ENCODE measurements around the gene CXXC5. TPM values are rescaled to one million over a fixed set of nuclear protein-coding genes. Genes with fewer than 3 reads are reported as not detected.
A peak's percentile ranks its signal among the peaks of the same experiment; 100 is the strongest.

The CXXC5 gene
- total RNA-seq, 4 donors from 2014 or later: 52.3 to 81.8 (median 62.6) TPM

DNA sequence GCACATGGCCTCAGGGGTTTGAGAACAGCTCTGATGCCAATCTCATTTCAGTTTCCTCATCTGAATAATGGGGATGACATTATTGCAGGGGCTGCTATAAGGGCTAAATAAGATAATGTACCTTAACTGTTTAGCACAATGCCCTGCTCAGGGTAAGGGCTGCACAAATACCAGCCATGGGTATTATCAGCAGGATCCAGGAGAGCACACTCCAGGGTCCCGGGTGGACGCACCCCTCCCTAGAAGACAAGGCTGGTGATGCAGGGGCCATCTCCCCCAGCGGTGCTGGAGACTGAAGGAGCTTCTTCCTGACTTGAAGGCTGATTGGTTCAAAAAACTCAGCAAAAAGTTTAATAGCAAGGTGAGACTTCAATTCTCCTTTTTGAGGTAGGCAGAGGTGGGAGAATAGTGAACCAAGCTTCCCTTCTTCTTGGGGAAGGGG is 2.7 kb upstream of the CXXC5 start:
- 92 to 93% methylated on average over 3 of the region's 3 CpGs for WGBS, 2 donors
- intact Hi-C loops (cut with DNase I): no loop called here
- DNase-seq: no peak

DNA sequence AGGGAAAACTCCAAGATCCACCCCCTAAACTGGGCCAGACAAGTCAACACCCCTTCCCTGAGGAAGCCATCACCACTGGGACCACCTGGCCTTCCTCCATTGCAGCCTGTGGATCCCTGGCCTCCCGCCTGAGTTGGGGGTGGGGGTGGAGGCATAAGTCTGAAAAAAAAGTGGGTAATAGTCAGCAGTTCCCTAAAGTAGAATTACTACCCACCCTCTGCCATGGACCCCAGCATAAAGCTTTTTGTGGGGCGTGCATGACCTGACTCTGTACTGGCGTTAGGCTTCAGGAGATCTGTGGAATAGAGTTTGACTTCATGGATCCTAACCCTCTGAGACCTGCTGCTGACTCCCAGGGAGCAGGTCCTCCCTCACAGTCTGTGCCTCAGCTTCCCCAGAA is 2.0 kb upstream of the CXXC5 start:
- WGBS, 2 donors: 82 to 91% methylated on average over 2 to 3 of the region's 3 CpGs
- H3K36me3 ChIP-seq: no peaks in the 10 kb centered on the region
- H3K27ac ChIP-seq: no peak overlapping the region
- intact Hi-C loops (cut with DNase I): no loop called here
- DNase-seq: no peak
- no peak overlapping the region for H3K4me3 ChIP-seq (replicated peaks in 1 of 3)
- H3K4me1 ChIP-seq: peaks cover 32 to 47% of the 10 kb centered on the region in 2 donors
- no peaks in the 10 kb centered on the region for H3K9me3 ChIP-seq
- no peak for TF ChIP-seq POLR2A (IDR thresholded peaks at IDR 0.05)
- TF ChIP-seq, protein P1, sequence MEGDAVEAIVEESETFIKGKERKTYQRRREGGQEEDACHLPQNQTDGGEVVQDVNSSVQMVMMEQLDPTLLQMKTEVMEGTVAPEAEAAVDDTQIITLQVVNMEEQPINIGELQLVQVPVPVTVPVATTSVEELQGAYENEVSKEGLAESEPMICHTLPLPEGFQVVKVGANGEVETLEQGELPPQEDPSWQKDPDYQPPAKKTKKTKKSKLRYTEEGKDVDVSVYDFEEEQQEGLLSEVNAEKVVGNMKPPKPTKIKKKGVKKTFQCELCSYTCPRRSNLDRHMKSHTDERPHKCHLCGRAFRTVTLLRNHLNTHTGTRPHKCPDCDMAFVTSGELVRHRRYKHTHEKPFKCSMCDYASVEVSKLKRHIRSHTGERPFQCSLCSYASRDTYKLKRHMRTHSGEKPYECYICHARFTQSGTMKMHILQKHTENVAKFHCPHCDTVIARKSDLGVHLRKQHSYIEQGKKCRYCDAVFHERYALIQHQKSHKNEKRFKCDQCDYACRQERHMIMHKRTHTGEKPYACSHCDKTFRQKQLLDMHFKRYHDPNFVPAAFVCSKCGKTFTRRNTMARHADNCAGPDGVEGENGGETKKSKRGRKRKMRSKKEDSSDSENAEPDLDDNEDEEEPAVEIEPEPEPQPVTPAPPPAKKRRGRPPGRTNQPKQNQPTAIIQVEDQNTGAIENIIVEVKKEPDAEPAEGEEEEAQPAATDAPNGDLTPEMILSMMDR (IDR thresholded peaks at IDR 0.05): no peak
- no peaks in the 10 kb centered on the region for H3K27me3 ChIP-seq

More for the DNA sequence above, 2.7 kb upstream of the CXXC5 start:
- Histone ChIP-seq H3K4me3 (replicated peaks in 1 of 3) (no peak overlapping the region), H3K4me1 (peaks cover 25 to 44% of the 10 kb centered on the region in 2 donors), H3K9me3 (no peaks in the 10 kb centered on the region), H3K36me3 (no peaks in the 10 kb centered on the region), H3K27me3 (no peaks in the 10 kb centered on the region), H3K27ac (no peak overlapping the region)
- no peak for TF ChIP-seq POLR2A (IDR thresholded peaks at IDR 0.05)
- TF ChIP-seq, protein P1 (IDR thresholded peaks at IDR 0.05): no peak

DNA sequence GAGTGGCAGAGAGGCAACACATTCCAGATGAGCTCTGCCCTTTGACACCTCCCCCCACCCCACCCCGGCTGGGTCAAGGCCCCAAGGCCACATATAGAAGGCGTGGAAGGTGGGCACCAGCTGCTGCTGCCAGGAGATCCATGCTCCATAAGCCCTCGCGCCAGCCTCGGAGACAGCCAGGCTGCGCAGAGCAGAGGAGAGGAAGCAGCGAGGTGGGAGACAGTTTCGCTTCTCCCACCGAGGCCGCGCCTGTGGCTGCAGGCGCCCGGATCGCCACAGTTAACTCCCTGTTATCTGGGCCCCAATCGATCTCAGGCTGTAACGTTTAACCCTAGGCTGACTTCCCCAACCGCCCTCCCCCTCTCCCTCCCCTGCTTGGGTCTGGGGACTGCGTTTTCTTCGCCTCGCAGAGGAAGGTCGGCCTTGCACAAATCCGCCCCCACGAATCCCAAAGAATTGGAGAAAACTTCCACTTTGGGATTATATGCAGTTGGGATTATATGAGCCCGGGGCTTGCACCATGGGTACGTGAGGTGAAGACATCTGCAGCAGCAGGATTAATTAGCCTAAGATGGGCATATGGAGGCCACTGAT is 1.1 kb upstream of the CXXC5 start:
- DNase-seq: peak; percentile 1 to 13
- Histone ChIP-seq H3K36me3 (no peaks in the 10 kb centered on the region), H3K4me1 (peaks cover 41 to 51% of the 10 kb centered on the region in 2 donors), H3K9me3 (no peaks in the 10 kb centered on the region), H3K27me3 (no peaks in the 10 kb centered on the region), H3K27ac (no peak overlapping the region), H3K4me3 (replicated peaks in 1 of 3) (no peak overlapping the region)
- 49 to 70% methylated on average over 25 of the region's 25 CpGs for WGBS, 2 donors
- intact Hi-C loops (cut with DNase I): no loop called here
- TF ChIP-seq POLR2A (IDR thresholded peaks at IDR 0.05): no peak
- TF ChIP-seq, protein P1 (IDR thresholded peaks at IDR 0.05): no peak

DNA sequence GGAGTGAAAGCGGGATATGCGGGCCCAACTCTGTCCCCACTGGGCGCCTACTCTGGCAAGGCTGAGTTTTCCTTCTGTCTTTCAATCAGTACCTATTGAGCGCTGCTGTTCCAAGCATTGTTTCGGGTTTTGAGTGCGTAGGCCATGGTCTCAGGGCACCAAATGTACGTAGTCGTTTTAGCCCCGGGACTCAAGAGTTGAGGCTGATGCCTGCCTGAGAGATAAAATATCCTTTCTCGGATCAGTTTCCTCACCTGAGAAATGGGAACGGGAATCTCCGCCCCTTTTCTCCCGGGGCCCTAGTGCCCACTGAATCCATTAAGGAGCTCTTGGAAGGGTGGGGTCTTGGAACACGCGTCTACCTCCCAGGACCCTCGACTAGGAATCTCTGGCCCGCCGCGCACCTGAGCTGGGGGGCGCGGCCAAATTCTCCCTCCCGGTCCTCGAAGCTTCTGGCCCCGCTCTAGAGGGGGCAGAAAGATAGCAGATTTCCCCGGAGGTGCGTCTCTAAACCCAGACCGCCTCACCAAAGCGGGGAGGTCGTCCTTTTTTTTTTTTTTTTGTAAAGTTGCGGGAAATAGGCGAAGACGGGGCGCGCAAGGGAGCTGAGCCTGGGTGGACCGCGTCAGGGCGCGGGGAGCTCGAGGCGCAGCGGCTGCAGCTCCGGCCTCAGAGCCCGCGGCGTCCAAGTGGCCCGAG is 494 bp upstream of the CXXC5 start:
- peak; percentile 2 to 15 for DNase-seq
- H3K27me3 ChIP-seq: no peaks in the 10 kb centered on the region
- no peaks in the 10 kb centered on the region for H3K36me3 ChIP-seq
- TF ChIP-seq POLR2A (IDR thresholded peaks at IDR 0.05): no peak
- TF ChIP-seq, protein P1 (IDR thresholded peaks at IDR 0.05): no peak
- peaks cover 43 to 51% of the 10 kb centered on the region in 2 donors for H3K4me1 ChIP-seq
- peak overlapping the region in 2 of 3 donors; percentile 95 to 99 for H3K27ac ChIP-seq
- no peaks in the 10 kb centered on the region for H3K9me3 ChIP-seq
- H3K4me3 ChIP-seq (replicated peaks in 1 of 3): peak overlapping the region in 1 of 3 donors; percentile 96
- 27 to 52% methylated on average over 18 to 45 of the region's 46 CpGs for WGBS, 2 donors
- intact Hi-C loops (cut with DNase I): no loop called here
